Fibroblast of lung (primary cell): ENCODE measurements around the gene SEC14L2.

Experiments used
- CTCF ChIP-seq, 2 donors: IDR thresholded peaks in 1 of 2; conservative IDR thresholded peaks in 1 of 2; 1 replicate in 1 of 2; 2 replicates in 1 of 2; pipeline ENCODE4 v1.5.1; 2011 to 2012; ENCODE audit warnings: low read length in 2 of 2, control low read depth in 1 of 2, inconsistent platforms in 1 of 2, low read depth in 1 of 2, mild to moderate bottlenecking in 1 of 2
- EZH2 ChIP-seq: IDR thresholded peaks from 2 replicates; pipeline ENCODE4 v1.5.1; 2012; ENCODE audit warnings: low read length, control low read depth, mild to moderate bottlenecking; ENCODE audit errors: missing control alignments

DNA sequence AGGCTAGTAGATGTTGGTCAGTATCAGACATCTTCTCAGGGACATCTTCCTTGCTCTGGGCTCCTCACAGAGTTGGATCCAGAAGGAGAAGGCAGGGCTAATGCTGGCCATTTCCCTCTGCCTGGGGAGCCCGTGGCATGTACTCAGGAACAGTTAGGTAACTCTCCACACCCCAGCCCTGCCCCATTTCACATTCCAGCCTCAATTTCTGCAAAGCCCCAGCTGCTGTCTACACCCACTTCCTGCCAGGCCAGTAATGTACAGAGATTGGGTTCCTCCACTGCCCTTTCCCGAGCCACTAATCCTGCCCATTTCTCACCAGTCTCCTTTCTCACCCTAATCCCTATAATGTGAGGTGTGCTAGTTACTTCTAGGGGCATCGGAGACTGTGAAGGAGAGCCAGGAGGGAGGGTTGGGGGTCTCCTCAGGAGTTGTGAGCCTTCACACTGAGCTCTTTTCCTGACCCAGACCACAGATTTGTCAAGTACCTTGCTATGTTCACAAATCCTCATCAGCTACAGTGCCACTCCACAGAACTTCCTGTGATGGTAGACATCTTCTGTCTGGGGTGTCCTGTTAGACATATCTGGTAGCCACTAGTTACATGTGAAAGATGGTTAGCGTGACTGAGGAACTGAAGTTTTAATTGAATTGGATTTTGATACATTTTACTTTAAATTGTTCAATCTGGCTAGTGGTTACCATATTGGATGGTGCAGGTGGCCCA, 76.3 kb downstream of the SEC14L2 start:
- TF ChIP-seq CTCF (conservative IDR thresholded peaks at IDR 0.05 in 1 of 2, IDR thresholded peaks at IDR 0.05 in 1 of 2; ENCODE audit: low read depth in 1 of 2, low read length in 2 of 2) = no peak
- TF ChIP-seq EZH2 = no peak
